WTC11 (cell line): Measurements from ENCODE around the gene PTPRG.

Source experiments
- CTCF ChIP-seq: fragments of 200-600 bp; IDR thresholded peaks from 2 replicates; pipeline ENCODE4 v1.8.0; 2022; ENCODE audit warnings: antibody characterized with exemption
- GABPB1 ChIP-seq: sonication (generic); formaldehyde crosslinking; IDR thresholded peaks from 2 replicates; pipeline ENCODE4 v1.8.1; 2023; ENCODE audit warnings: mild to moderate bottlenecking, missing genetic modification reagents
- KAT7 ChIP-seq: sonication (generic); formaldehyde crosslinking; IDR thresholded peaks from 2 replicates; pipeline ENCODE4 v1.8.1; 2023; ENCODE audit warnings: missing genetic modification reagents, mild to moderate bottlenecking, borderline replicate concordance
- USF1 ChIP-seq: sonication (generic); formaldehyde crosslinking; IDR thresholded peaks from 2 replicates; pipeline ENCODE4 v1.8.0; 2022; ENCODE audit warnings: mild to moderate bottlenecking, missing genetic modification reagents
- USF2 ChIP-seq: sonication (generic); formaldehyde crosslinking; IDR thresholded peaks from 2 replicates; pipeline ENCODE4 v1.8.1; 2023; ENCODE audit warnings: mild to moderate bottlenecking, missing genetic modification reagents, moderate library complexity
- ZNF219 ChIP-seq: sonication (generic); formaldehyde crosslinking; IDR thresholded peaks from 2 replicates; pipeline ENCODE4 v1.8.0; 2023; ENCODE audit warnings: missing genetic modification reagents, mild to moderate bottlenecking, borderline replicate concordance

GRCh38 chr3:62153231-62153630 lies 591.9 kb downstream of the PTPRG start:
- TF ChIP-seq GABPB1 (CRISPR knock-in tag) (no peak), KAT7 (CRISPR knock-in tag) (no peak), USF2 (CRISPR knock-in tag) (no peak), CTCF (no peak), ZNF219 (CRISPR knock-in tag) (no peak), USF1 (CRISPR knock-in tag) (no peak)
